NCI-H2227 treated with DMSO at 0.1 percent for 48 hours (cell line): ENCODE results near the gene APOL3.
"Not testable (repeated sequence)": the region's sequence is repeated elsewhere in the genome, so short reads cannot be mapped to it uniquely, and the experiment has no call there.

Experiments
- DNase-seq: peaks from one replicate; lab custom pipeline; 2025; lab: John Stamatoyannopoulos, UW

Gene APOL3

DNA sequence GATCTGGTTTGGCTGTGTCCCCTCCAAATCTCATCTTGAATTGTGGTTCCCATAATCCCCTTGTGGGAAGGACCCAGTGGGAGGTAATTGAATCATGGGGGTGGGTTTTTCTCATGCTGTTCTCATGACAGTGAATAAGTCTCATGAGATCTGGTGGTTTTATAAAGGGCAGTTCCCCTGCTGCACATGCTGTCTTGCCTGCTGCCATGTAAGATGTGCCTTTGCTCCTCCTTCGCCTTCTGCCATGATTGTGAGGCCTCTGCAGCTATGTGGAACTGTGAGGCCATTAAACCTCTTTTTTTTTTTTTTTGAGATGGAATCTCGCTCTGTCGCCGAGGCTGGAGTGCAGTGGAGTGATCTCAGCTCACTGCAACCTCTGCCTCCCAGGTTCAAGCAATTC is 59.6 kb downstream of the APOL3 start:
- not testable (repeated sequence) for DNase-seq

- DNase-seq, result peak; percentile 8
Measured at GRCh38 chr22:36100134-36100824, 60.3 kb downstream of the APOL3 start.

DNA sequence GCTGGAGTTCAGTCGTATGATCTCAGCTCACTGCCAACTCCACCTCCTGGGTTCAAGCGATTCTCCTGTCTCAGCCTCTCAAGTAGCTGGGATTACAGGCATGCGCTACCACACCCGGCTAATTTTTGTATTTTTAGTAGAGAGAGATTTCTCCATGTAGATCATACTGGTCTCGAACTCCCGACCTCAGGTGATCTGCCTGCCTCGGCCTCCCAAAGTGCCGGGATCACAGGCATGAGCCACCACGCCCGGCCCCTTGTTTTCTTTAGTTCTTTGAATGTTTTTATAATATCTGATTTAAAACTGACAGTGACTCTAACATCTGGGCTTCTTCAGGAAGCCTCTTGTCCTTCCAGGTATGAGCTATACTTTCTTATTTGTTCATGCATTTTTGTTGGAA is 61.0 kb downstream of the APOL3 start:
- not testable (repeated sequence) for DNase-seq

DNA sequence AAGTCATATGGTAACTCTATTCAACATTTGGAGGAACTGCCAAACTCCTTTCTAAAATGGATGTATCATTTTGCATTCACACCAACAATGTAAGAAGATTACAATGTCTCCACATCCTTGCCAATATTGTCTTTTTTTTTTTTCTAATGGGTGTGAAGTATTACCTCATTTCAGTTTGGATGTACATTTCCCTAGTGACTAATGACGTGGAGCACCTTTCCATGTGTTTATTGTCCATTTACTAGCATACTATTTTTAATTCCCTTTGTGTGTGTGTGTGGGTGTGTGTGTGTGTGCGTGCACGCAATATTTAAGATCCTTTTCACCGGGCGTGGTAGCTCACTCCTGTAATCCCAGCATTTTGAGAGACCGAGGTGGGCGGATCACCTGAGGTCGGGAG is 62.7 kb downstream of the APOL3 start:
- DNase-seq, result no peak

GRCh38 chr22:36090772-36091171 is 69.8 kb downstream of the APOL3 start:
- not testable (repeated sequence) for DNase-seq
